K562 (cell line): ENCODE results near the gene CNGA3. TPM values are rescaled to one million over a fixed set of nuclear protein-coding genes. Genes with fewer than 3 reads are reported as not detected.

Experiments used
- ATAC-seq: fragments of 200-7000 bp; cut with Tn5 transposase; 3 replicates; pipeline ENCODE4 v1.9.1; 2020; ENCODE audit warnings: moderate library complexity
- BruUV-seq: library from RNA; stranded (reverse); fragments of 400-500 nt; replicated peaks from 2 replicates; lab custom pipeline; 2021; lab: Mats Ljungman, UMichigan
- CTCF ChIA-PET: fragments of 300-600 bp; formaldehyde crosslinking; extraction: SDS; loops from one replicate; lab custom pipeline; 2021; ENCODE audit warnings: low intra/inter-chr PET ratio; lab: Yijun Ruan, JAX
- POLR2A ChIA-PET: fragments of 300-600, 350-650 bp; sonication (Branson Sonifier 250); formaldehyde crosslinking; extraction: SDS; loops from one replicate; lab custom pipeline; 2021; ENCODE audit warnings: antibody characterized with exemption, inconsistent platforms; lab: Yijun Ruan, JAX
- DNase-seq, 4 experiments: peaks; one replicate each; pipeline versions ENCODE4 v3.0.0 to v3.0.0-alpha.2; 2011 to 2018; ENCODE audit warnings: low spot score in 3 of 4, mixed read lengths in 3 of 4; ENCODE audit errors: extremely low read depth in 1 of 4
- FAIRE-seq: peaks from 2 replicates; lab custom pipeline; 2011; peaks lifted over from hg19 to GRCh38; lab: Jason Lieb, UNC
- H2AFZ ChIP-seq: 2 replicates; pipeline ENCODE4 v1.6.0; 2011; ENCODE audit warnings: low read depth, low read length, control low read depth, inconsistent platforms
- H3K27ac ChIP-seq: fragments of 200-600 bp; 3 replicates; pipeline ENCODE4 v1.8.0; 2011; ENCODE audit warnings: low read depth, mild to moderate bottlenecking, control low read depth, inconsistent platforms, low read length, moderate library complexity, mixed read lengths; ENCODE audit errors: extremely low read depth
- H3K27me3 ChIP-seq, 2 experiments: fragments of 300-600 bp in 1 of 2; 2 replicates in 1 of 2; 3 replicates in 1 of 2; pipeline versions ENCODE4 v1.6.0 to v1.8.0; 2011; ENCODE audit warnings: inconsistent platforms in 2 of 2, low read length in 2 of 2, mild to moderate bottlenecking in 1 of 2, mixed read lengths in 1 of 2, moderate library complexity in 1 of 2; ENCODE audit not compliant: control insufficient read depth in 2 of 2, insufficient read depth in 2 of 2
- H3K36me3 ChIP-seq: fragments of 300-600 bp; 3 replicates; pipeline ENCODE4 v1.8.0; 2011; ENCODE audit warnings: mild to moderate bottlenecking, low read length, inconsistent platforms; ENCODE audit not compliant: control insufficient read depth, insufficient read depth
- H3K4me1 ChIP-seq, 2 experiments: fragments of 200-600 bp in 1 of 2; replicated peaks in 1 of 2; 2 replicates in 1 of 2; 3 replicates in 1 of 2; pipeline versions ENCODE4 v1.5.1 to v1.8.0; 2011; ENCODE audit warnings: inconsistent platforms in 2 of 2, low read length in 2 of 2, mild to moderate bottlenecking in 1 of 2, mixed read lengths in 1 of 2, moderate library complexity in 1 of 2; ENCODE audit not compliant: control insufficient read depth in 2 of 2, insufficient read depth in 2 of 2
- H3K4me2 ChIP-seq: 2 replicates; pipeline ENCODE4 v1.6.1; 2011; ENCODE audit warnings: low read length, control low read depth, inconsistent platforms, mixed read lengths; ENCODE audit not compliant: insufficient read depth
- H3K4me3 ChIP-seq: fragments of 200-600 bp; sonication (generic), shearing (Covaris generic); 2 replicates; pipeline ENCODE4 v1.5.1; 2016; ENCODE audit warnings: control low read depth, inconsistent platforms
- H3K79me2 ChIP-seq: fragments of 200-600 bp; 3 replicates; pipeline ENCODE4 v1.8.0; 2011; ENCODE audit warnings: low read length, inconsistent platforms; ENCODE audit not compliant: control insufficient read depth, insufficient read depth
- H3K9ac ChIP-seq, 2 experiments: 2 replicates each; pipeline versions ENCODE4 v1.6.0 to v1.6.1; 2011; ENCODE audit warnings: low read depth in 2 of 2, low read length in 2 of 2, control low read depth in 1 of 2, inconsistent platforms in 1 of 2, mild to moderate bottlenecking in 1 of 2, mixed read lengths in 1 of 2; ENCODE audit not compliant: insufficient read depth in 1 of 2
- H3K9me1 ChIP-seq: one replicate; pipeline ENCODE4 v1.6.0; 2011; ENCODE audit warnings: inconsistent platforms, mild to moderate bottlenecking, low read length, moderate library complexity; ENCODE audit not compliant: control insufficient read depth, insufficient read depth
- H3K9me3 ChIP-seq: replicated peaks from 2 replicates; pipeline ENCODE4 v1.5.1; 2011; ENCODE audit warnings: low read depth, low read length, inconsistent platforms; ENCODE audit not compliant: control insufficient read depth, insufficient read depth
- H4K20me1 ChIP-seq: replicated peaks from 2 replicates; pipeline ENCODE4 v1.6.1; 2011; ENCODE audit warnings: low read length, inconsistent platforms, mixed read lengths; ENCODE audit not compliant: control insufficient read depth, insufficient read depth
- ASH1L ChIP-seq: fragments of 450-650 bp; IDR thresholded peaks from 2 replicates; pipeline ENCODE4 v1.6.1; 2018; ENCODE audit warnings: borderline replicate concordance, mild to moderate bottlenecking, low read depth; ENCODE audit not compliant: partially characterized antibody
- ELK1 ChIP-seq: sonication (generic); formaldehyde crosslinking; IDR thresholded peaks from 2 replicates; pipeline ENCODE4 v1.8.1; 2022; ENCODE audit warnings: missing genetic modification reagents
- FOSL1 ChIP-seq: fragments of 200-800 bp; sonication (Bioruptor generic); conservative IDR thresholded peaks from 2 replicates; pipeline ENCODE4 v1.6.1; 2016; ENCODE audit warnings: missing genetic modification characterization, missing compliant biosample characterization
- FOXK1 ChIP-seq: sonication (generic); formaldehyde crosslinking; IDR thresholded peaks from 2 replicates; pipeline ENCODE4 v1.8.0; 2022; ENCODE audit warnings: missing genetic modification reagents, mild to moderate bottlenecking, borderline replicate concordance
- HOXB6 ChIP-seq: fragments of 250-450 bp; sonication (Bioruptor Pico); IDR thresholded peaks from 2 replicates; pipeline ENCODE4 v1.5.1; 2022; ENCODE audit warnings: mild to moderate bottlenecking, borderline replicate concordance
- MBD2 ChIP-seq: sonication (generic); IDR thresholded peaks from 2 replicates; pipeline ENCODE4 v1.6.1; 2016; ENCODE audit warnings: low read depth, borderline replicate concordance
- MECOM ChIP-seq: fragments of 250-450 bp; sonication (Bioruptor Pico); IDR thresholded peaks from 2 replicates; pipeline ENCODE4 v1.8.0; 2022; ENCODE audit warnings: inconsistent platforms
- MEIS2 ChIP-seq: fragments of 450-650 bp; IDR thresholded peaks from 2 replicates; pipeline ENCODE4 v1.6.1; 2014; ENCODE audit warnings: mild to moderate bottlenecking; ENCODE audit not compliant: partially characterized antibody
- RBBP5 ChIP-seq: fragments of 200-600 bp; sonication (generic); IDR thresholded peaks from 2 replicates; pipeline ENCODE4 v1.6.1; 2012; ENCODE audit warnings: borderline replicate concordance, mild to moderate bottlenecking, low read length, control low read depth, inconsistent platforms; ENCODE audit not compliant: insufficient read depth, poor library complexity, severe bottlenecking
- RFX7 ChIP-seq: fragments of 250-450 bp; sonication (Bioruptor Pico); IDR thresholded peaks from 2 replicates; pipeline ENCODE4 v1.5.1; 2021; ENCODE audit warnings: mild to moderate bottlenecking
- SMARCE1 ChIP-seq: fragments of 450-650 bp; IDR thresholded peaks from 2 replicates; pipeline ENCODE4 v1.7.1; 2016; ENCODE audit warnings: mild to moderate bottlenecking
- TCF3 ChIP-seq: sonication (generic); formaldehyde crosslinking; IDR thresholded peaks from 2 replicates; pipeline ENCODE4 v1.4.0; 2020; ENCODE audit warnings: mild to moderate bottlenecking, missing genetic modification reagents
- ZNF507 ChIP-seq: conservative IDR thresholded peaks from 2 replicates; pipeline ENCODE4 v1.6.1; 2017; ENCODE audit warnings: missing genetic modification characterization, missing compliant biosample characterization
- WGBS: fragments of 100-300 bp; shearing (Covaris generic); methylation state at CpG from one replicate; pipeline ENCODE4 v1.1.6; 2016; ENCODE audit warnings: low coverage, mixed read lengths; ENCODE audit not compliant: insufficient coverage; ENCODE audit errors: missing lambda C conversion rate; 5-methylcytosine and 5-hydroxymethylcytosine counted together
- in situ Hi-C: fragments of 300-500 bp; cut with MboI; formaldehyde crosslinking; loops from 4 replicates; pipeline ENCODE4 v1.15.0; 2018; ENCODE audit warnings: inconsistent platforms, mixed read lengths
- intact Hi-C: fragments of 100-400 bp; cut with micrococcal nuclease; formaldehyde crosslinking; loops from 2 replicates; pipeline ENCODE4 v1.14.2; 2022
- polyA plus RNA-seq, 8 experiments: library from polyadenylated mRNA; depleted of rRNA in 4 of 8; stranded (reverse) in 5 of 8; unstranded in 3 of 8; fragments of >200 nt; fragmentation: Nextera tagmentation in 2 of 8; fragmentation: Illumina TruSeq in 1 of 8; extraction: Ambion mirVana in 2 of 8; extraction: Trizol in 1 of 8; gene quantifications; 2 replicates each; pipeline versions ENCODE4 v1.2.1 to v1.2.3, GENCODE V29; 2011 to 2014; ENCODE audit warnings: inconsistent platforms in 1 of 8, missing spikeins in 1 of 8
- total RNA-seq, 7 experiments: library from RNA; depleted of rRNA in 6 of 7; stranded (reverse); fragments of >200 nt in 6 of 7; fragmentation: Illumina TruSeq in 2 of 7; extraction: Trizol in 2 of 7; gene quantifications; 2 replicates each; pipeline versions ENCODE4 v1.2.1 to v1.2.3, GENCODE V29; 2011 to 2021; ENCODE audit warnings: low replicate concordance in 1 of 7

The CNGA3 gene
- total and polyA plus RNA-seq, 9 of the 15 experiments (the other 6 are each of a cell fraction or from before 2014, with no cell fraction given), result not detected

DNA sequence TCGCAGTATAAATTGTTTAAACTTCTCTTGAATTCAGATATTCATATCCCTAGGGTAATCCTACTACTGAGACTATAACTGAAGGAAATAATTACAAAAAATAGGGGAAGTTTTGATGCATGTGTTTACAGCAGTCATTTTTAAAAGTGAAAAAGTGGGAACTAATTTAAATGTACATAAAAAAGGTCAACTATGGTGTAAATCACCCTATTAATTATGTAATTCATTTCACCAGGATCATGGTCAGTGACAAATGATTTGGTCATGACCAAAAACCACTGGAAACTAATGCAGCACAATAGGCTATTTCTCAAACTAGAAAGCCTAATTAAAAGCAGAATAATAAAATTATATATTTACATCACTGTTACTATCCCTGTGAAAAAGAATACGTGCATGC lies 5.0 kb upstream of the CNGA3 start:
- no peaks in the 10 kb centered on the region; a peak in 1 of 5 replicates for H3K4me1 ChIP-seq
- ChIA-PET POLR2A (no interaction called here), CTCF (no interaction called here)
- no peaks in the 10 kb centered on the region for H3K36me3 ChIP-seq
- 0% methylated on average over 2 of the region's 2 CpGs for WGBS
- no peaks in the 10 kb centered on the region for H3K9me1 ChIP-seq
- H3K4me2 ChIP-seq, result no peak overlapping the region
- H4K20me1 ChIP-seq, result no peaks in the 10 kb centered on the region
- FAIRE-seq, result no peak
- H2AFZ ChIP-seq, result no peak overlapping the region
- TF ChIP-seq MBD2 (no peak), MEIS2 (no peak), RFX7 (no peak), FOSL1 (tag) (no peak), TCF3 (CRISPR knock-in tag) (no peak), MECOM (CRISPR knock-in tag) (no peak), ZNF507 (tag) (no peak), ELK1 (CRISPR knock-in tag) (no peak), FOXK1 (no peak), RBBP5 (no peak), HOXB6 (CRISPR knock-in tag) (no peak), ASH1L (no peak), SMARCE1 (no peak)
- H3K27ac ChIP-seq, result no peak overlapping the region
- H3K79me2 ChIP-seq, result no peaks in the 10 kb centered on the region
- intact Hi-C loops (no loop called here), in situ Hi-C loops (no loop called here)
- H3K4me3 ChIP-seq, result no peak overlapping the region
- H3K27me3 ChIP-seq, result peaks cover 5 to 9% of the 10 kb centered on the region in 2 experiments; a peak in 3 of 5 replicates
- H3K9ac ChIP-seq, result no peak overlapping the region
- H3K9me3 ChIP-seq, result no peaks in the 10 kb centered on the region
- ATAC-seq, result no peak
- DNase-seq, result no peak
- BruUV-seq, result no TSS peak
